HG03103 (cell line): ENCODE data around the gene RPS6KC1.
A peak's percentile ranks its signal among the peaks of the same experiment; 100 is the strongest.
"Not testable (repeated sequence)": the region's sequence is repeated elsewhere in the genome, so short reads cannot be mapped to it uniquely, and the experiment has no call there.

Experiments
- ATAC-seq: cut with Tn5 transposase; IDR thresholded peaks from one replicate; pipeline ENCODE4 v1.9.1; 2021; ENCODE audit warnings: low read depth; ENCODE audit not compliant: unreplicated experiment

Gene RPS6KC1

DNA sequence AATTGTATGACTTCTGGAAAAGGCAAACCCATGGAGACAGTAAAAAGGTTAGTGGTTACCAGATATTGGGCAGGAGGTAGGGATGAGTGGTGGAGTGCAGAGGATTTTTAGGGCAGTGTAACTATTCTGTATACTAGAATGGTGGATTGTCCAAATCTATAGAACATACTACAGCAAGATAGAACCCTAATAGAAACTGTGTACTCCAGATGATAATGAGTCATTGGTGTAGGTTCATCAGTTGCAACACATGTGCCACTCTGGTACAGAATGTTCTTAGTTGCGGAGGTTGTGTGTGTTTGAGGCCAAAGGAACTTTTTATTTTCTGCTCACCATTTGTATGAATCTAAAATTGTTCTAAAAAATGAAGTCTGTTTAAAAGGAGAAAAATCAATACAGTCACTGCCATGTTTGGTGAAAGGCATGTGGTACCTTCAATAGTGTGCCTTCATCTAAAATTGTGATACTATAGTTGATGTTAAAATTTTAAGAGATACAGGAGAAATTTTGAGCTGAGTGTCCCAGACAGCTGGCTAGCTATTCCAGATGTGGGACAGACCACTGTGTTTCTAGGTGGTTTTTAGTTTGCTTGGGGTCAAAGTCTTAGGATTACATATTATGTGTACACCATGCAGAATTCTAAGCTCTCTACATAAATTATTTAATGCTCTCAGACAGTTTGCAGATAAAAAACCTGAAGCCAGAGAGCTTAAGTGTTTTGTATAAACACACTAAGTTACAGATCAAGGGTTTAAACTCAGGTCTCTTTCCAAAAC is 150.5 kb downstream of the RPS6KC1 start:
- ATAC-seq, result no peak

DNA sequence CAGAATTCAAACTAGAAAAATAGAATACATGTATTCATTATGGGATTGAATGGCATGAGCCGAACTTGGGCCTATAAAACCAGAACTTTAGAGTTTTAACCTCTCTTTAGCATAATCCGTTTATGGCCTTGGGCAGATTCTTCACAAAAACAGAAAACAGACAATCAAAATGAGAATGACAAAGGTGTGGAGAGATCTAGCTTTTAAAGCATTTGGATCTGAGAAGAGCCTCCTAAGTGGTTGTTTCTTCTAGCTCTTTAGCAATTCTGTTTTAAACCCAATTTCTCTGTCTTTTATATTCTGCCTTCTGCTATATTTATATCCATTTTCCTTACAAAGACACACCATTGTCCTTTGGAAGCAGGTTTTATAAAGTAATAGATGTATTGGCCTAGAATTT is 160.2 kb downstream of the RPS6KC1 start:
- no peak for ATAC-seq

- not testable (repeated sequence) for ATAC-seq
These were observed 168.0 kb downstream of the RPS6KC1 start for GRCh38 chr1:213219076-213219475.

GRCh38 chr1:213221209-213221608 is 170.2 kb downstream of the RPS6KC1 start:
- no peak for ATAC-seq

GRCh38 chr1:213227458-213227857 is 176.4 kb downstream of the RPS6KC1 start:
- no peak for ATAC-seq

GRCh38 chr1:213231795-213232231 is 180.8 kb downstream of the RPS6KC1 start:
- no peak for ATAC-seq

DNA sequence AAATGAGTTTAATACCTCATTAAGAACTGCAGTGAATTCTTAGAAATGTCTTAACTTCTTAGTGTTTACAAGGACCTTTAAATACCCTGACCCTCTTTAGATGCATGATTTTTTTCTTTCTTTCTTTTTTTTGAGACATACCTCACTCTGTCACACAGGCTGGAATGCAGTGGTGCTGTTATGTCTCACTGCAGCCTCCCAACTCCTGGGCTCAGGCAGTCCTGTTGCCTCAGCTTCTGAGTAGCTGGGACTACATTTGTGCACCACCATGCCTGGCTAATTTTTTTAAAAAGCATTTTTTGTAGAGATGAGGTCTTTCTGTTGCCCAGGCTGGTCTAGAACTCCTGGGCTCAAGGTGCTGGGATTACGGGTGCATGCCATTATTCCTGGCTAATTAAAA is 191.8 kb downstream of the RPS6KC1 start:
- ATAC-seq, result no peak

DNA sequence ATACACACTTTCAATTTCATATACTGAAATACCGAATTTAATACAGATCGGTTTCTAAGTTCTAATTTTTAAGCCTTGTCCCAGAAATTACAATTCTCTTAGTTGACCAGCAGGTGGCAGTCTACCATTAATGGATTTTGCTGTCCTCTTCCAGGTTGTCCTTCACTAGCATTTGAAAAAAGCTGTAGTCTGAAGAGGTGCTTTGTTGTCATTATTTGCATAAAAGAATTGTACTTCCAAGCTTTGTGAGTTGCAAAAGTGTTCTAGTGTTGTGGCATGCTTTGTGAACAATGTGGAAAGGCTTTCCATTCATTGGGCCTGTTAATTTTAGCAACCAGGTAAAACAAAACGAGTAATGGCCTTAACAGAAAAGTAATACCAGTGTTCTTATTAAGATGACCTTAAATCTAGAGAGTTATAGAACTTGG is 193.6 kb downstream of the RPS6KC1 start:
- ATAC-seq, result peak; percentile 63

- no peak for ATAC-seq
These were observed 194.3 kb downstream of the RPS6KC1 start for GRCh38 chr1:213245260-213245910.

DNA sequence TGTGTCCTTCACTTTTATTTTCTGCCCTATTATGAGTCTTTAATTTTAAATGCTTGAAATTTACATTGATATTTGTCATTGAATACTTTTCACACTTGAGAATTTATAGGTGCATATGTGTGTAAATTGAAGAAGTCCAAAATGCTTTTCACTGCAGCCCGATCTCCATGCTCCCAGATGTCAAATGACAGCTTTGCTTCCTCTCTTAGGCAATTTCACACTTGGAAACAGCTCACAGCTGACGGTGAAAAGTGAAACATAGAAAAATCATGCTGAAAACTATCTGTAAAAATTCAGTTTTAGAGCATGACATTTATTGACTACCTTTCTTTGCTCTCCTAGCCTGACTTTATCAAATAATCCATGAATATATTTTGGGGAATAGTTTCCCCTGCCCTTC is 196.0 kb downstream of the RPS6KC1 start:
- no peak for ATAC-seq

DNA sequence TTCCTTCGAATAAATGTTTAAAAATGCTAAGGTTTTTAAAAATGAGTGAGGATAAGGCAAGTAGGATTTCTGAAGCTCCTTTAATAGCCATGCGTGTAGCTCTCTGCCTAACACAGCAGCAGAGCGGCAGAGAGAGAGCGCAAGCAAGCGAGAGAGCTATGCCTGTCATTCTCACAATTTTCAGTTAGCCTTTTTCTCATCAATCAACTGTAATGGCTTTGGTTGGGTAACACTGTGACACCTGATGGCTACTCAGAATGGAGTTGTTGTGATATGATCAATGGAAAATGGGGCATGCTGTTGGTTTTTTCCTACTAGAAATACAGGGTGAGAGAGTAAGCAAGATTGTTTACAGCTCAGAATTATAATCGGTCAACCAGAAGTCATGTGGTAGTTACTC is 198.4 kb downstream of the RPS6KC1 start:
- ATAC-seq, result no peak

DNA sequence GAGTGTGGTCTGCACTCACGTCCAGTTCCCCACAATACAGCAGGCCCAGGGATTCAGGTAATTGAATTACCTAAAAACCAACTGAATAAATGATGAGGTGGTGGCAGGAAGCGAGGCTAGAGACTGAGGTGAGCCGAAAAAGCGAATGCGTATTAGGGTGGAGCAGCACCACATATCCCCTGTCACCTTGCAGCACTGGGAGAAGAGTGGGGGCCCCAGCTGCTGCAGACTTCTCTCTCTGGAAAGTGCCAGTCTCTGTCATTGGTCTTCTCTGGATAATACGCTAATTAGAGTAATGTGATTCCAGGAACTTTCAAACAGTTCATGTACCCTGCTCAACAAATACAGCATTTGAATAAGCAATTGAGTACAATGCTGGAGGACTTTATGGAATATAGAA is 199.0 kb downstream of the RPS6KC1 start:
- no peak for ATAC-seq

DNA sequence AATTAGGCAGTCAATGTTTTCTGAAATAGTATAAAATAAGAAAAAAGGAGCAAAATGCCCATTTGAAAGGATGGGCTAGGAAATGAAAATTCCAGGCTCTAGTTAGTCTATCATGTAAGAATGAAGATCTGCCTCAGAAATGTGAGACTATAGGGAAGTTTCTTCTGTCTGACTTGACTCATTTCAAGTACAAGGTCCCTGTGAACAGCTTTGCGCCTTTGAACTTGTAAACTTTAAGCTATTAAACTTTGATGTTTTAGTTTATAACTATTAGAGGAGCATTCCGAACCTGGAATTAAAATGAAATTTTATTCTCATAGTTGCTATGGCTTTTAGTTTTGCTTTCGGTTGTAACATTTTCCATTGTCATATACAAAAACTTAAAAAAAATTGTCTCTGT is 199.4 kb downstream of the RPS6KC1 start:
- ATAC-seq, result no peak

DNA sequence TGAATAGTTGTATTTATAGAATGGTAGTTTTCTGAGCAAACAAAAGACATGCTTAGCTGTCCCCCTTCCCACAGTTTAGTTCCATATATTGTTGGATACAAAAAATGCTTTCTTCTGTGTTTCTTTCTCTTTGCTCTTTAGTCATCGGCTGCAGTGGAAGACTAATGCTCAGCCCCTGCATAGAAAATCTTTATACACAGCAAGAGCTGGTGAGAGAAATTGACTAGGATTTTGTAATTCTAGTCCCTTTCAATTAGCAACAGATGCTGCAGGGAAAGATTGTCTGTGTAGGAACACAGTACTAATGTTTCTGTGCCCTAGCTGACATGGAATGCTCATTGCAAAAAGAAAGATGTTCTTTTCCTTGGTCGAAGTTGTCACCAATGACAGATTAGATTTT is 200.9 kb downstream of the RPS6KC1 start:
- ATAC-seq, result no peak

- ATAC-seq, result peak; percentile 90
These were observed 205.5 kb downstream of the RPS6KC1 start for GRCh38 chr1:213256438-213257087.

- no peak for ATAC-seq
These were observed 209.5 kb downstream of the RPS6KC1 start for GRCh38 chr1:213260311-213261075.

GRCh38 chr1:213264531-213264930 is 213.5 kb downstream of the RPS6KC1 start:
- ATAC-seq, result no peak

- ATAC-seq, result no peak
These were observed 216.1 kb downstream of the RPS6KC1 start for GRCh38 chr1:213266983-213267772.

DNA sequence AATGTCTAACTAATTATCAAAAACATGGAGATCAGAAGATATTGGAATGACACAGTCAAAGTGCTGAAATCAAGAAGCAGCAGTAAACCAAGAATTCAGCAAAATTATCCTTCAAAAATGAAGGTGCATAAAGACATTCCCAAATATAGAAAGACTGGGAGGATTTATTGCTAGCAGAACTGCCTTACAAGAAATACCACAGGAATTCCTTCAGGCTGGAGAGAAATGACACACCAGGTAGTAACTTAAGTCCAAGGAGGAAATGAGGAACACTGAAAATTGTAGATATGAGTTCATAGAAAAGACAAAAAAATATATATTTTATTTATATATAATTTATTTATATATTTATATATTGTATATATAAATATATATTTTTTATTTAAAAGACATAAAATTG is 217.2 kb downstream of the RPS6KC1 start:
- ATAC-seq, result no peak

- no peak for ATAC-seq
These were observed 218.8 kb downstream of the RPS6KC1 start for GRCh38 chr1:213269829-213270228.
